Prostate gland (tissue), 2 donors: ENCODE results near the gene ZNF208. TPM values are rescaled to one million over a fixed set of nuclear protein-coding genes. Genes with fewer than 3 reads are reported as not detected.
"Not testable (repeated sequence)": the region's sequence is repeated elsewhere in the genome, so short reads cannot be mapped to it uniquely, and the experiment has no call there.

Experiments used
- DNase-seq: peaks from one replicate; pipeline ENCODE4 v3.0.0-alpha.2; 2019; ENCODE audit warnings: low spot score
- H3K27ac ChIP-seq, 2 donors: fragments of 200-600 bp; sonication (generic); 2 replicates each; pipeline ENCODE4 v1.5.1; 2017 to 2019
- H3K27me3 ChIP-seq: fragments of 200-600 bp; sonication (generic); replicated peaks from 2 replicates; pipeline ENCODE4 v1.5.1; 2019; ENCODE audit not compliant: insufficient read depth
- H3K36me3 ChIP-seq, 2 donors: fragments of 200-600 bp; sonication (generic); 1 replicate in 1 of 2; 2 replicates in 1 of 2; pipeline versions ENCODE4 v1.5.1 to v1.8.1; 2017 to 2019
- H3K4me1 ChIP-seq: fragments of 200-600 bp; sonication (generic); replicated peaks from 2 replicates; pipeline ENCODE4 v1.5.1; 2019
- H3K4me3 ChIP-seq, 2 donors: fragments of 200-600 bp; sonication (generic); 2 replicates each; pipeline ENCODE4 v1.5.1; 2017 to 2019
- H3K9me3 ChIP-seq: fragments of 200-600 bp; sonication (generic); 2 replicates; pipeline ENCODE4 v1.5.1; 2017
- POLR2A ChIP-seq: fragments of 450-650 bp; IDR thresholded peaks from one replicate; pipeline ENCODE4 v1.6.1; 2016; ENCODE audit warnings: antibody characterized with exemption, mild to moderate bottlenecking
- POLR2AphosphoS5 ChIP-seq: sonication (generic); formaldehyde crosslinking; IDR thresholded peaks from one replicate; pipeline ENCODE4 v1.6.1; 2017; ENCODE audit warnings: antibody characterized with exemption
- WGBS: methylation state at CpG from one replicate; pipeline ENCODE4 v1.1.5; 2018; 5-methylcytosine and 5-hydroxymethylcytosine counted together
- intact Hi-C: fragments of 100-400 bp; cut with DNase I; formaldehyde crosslinking; loops from one replicate; pipeline ENCODE4 v1.14.2; 2022
- total RNA-seq, 2 donors: library from RNA; depleted of rRNA; stranded (reverse); fragments of >200 nt; gene quantifications; one replicate each; pipeline ENCODE4 v1.1.0, GENCODE V29; 2016
- TF ChIP-seq, protein P1 (sequence below), 4 experiments: fragments of 200-600 bp in 2 of 4; fragments of 450-650 bp in 2 of 4; sonication (generic) in 2 of 4; IDR thresholded peaks; 1 replicate in 3 of 4; 2 replicates in 1 of 4; pipeline ENCODE4 v1.5.1; 2016 to 2019; ENCODE audit warnings: antibody characterized with exemption in 4 of 4, mild to moderate bottlenecking in 2 of 4, moderate library complexity in 2 of 4

The ZNF208 gene
- 10 to 100 TPM in 1 of 2 donors, 1 to 10 TPM in 1; 4.3 to 12.4 TPM for total RNA-seq

DNA sequence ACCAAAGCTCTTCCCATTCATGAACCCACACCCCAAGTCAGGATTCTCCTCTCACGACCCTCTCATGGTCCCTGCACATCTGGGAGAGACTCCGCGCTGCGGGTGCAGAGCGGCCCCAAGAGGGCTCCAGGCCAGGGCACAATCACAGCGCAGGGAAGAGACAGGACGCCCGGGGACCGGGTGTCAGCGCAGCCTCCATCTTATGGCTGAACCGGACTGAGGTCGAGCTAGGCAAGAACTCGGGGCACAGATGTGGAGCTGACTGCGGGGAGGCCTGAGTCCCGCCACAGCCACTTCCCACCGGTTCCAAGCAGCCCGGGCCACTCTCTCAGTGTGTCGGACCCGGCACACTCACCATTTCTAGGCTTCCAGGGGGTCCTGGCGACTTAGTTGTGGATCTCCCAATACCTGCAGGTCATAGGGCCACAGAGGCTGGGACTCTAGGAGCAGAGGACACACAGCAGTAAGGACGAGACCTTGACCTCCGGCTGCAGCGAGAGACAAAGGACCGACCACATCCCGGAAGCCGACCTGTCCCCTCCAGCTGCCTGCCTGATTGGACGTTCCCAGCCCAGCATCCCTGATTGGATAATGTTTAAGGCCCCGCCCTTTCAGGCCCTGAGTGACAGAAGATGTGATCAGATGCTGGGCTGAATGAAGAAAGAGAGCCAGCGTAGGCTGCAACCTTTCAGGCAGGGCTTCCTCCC lies at the start of gene ZNF208:
ZNF208 (minus strand) TSS at position 507 of the 707 bp plus-strand sequence; CDS start at position 358, 149 bp downstream.
- intact Hi-C loops, H3K9me3 ChIP-seq, H3K27me3 ChIP-seq, DNase-seq, H3K4me1 ChIP-seq, H3K36me3 ChIP-seq: not testable (repeated sequence)
- 7% methylated on average over 27 of the region's 29 CpGs for whole genome bisulfite sequencing
- peak within 1 kb of the TSS in 1 of 2 donors; percentile 21 for H3K4me3 ChIP-seq
- peak within 1 kb of the TSS in 1 of 2 donors; percentile 26 for H3K27ac ChIP-seq

DNA sequence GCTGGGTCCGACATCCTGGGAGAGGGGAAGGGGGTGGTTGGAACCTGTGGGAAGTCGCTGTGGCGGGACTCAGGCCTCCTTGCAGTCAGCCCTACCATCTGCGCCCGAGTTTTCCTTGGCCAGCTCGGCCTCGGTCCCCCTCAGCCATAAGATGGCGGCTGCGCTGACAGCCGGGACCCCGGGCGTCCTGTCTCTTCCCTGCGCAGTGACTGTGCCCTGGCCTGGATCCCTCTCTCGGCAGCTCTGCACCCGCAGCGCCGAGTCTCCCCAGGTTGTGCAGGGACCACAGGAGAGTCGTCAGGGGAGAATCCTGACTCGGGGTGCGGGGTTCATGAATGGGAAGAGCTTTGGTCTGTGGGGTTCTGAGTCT lies 41.9 kb upstream of the ZNF208 start:
- WGBS, result 2% methylated on average over 20 of the region's 20 CpGs
- Histone ChIP-seq H3K27ac (peak overlapping the region in 1 of 2 donors; percentile 19), H3K36me3 (no peaks in the 10 kb centered on the region), H3K9me3 (no peaks in the 10 kb centered on the region), H3K4me3 (peak overlapping the region; percentile 38 to 42), H3K4me1 (no peaks in the 10 kb centered on the region), H3K27me3 (no peaks in the 10 kb centered on the region)
- TF ChIP-seq, protein P1, sequence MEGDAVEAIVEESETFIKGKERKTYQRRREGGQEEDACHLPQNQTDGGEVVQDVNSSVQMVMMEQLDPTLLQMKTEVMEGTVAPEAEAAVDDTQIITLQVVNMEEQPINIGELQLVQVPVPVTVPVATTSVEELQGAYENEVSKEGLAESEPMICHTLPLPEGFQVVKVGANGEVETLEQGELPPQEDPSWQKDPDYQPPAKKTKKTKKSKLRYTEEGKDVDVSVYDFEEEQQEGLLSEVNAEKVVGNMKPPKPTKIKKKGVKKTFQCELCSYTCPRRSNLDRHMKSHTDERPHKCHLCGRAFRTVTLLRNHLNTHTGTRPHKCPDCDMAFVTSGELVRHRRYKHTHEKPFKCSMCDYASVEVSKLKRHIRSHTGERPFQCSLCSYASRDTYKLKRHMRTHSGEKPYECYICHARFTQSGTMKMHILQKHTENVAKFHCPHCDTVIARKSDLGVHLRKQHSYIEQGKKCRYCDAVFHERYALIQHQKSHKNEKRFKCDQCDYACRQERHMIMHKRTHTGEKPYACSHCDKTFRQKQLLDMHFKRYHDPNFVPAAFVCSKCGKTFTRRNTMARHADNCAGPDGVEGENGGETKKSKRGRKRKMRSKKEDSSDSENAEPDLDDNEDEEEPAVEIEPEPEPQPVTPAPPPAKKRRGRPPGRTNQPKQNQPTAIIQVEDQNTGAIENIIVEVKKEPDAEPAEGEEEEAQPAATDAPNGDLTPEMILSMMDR (IDR thresholded peaks at IDR 0.05), result no peak
- TF ChIP-seq POLR2A, result no peak
- no peak for TF ChIP-seq POLR2AphosphoS5
- intact Hi-C loops, result no loop called here
- DNase-seq, result peak; percentile 5

DNA sequence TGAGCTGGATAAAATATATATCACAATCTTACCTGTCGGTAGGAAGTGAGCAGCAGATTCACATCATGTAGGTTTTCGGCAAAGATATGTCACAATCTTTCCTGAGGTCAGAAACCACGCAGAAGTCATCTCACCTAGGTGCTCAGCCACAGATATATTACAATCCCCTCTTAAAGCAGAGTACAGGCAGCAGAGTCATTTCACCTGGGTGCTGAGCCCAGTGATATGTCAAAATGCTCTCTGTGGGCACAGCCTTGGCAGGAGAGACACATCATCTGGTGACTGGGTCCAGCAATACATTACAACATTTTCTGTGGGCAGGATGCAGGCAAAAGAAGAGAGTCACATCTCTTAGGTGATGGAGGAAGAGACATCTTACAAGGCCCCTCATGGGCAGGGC lies 30.4 kb upstream of the ZNF208 start:
- H3K4me1 ChIP-seq, H3K9me3 ChIP-seq, DNase-seq, H3K27me3 ChIP-seq, H3K4me3 ChIP-seq, H3K27ac ChIP-seq, intact Hi-C loops, H3K36me3 ChIP-seq: not testable (repeated sequence)
- 73% methylated on average over 3 of the region's 3 CpGs for WGBS

DNA sequence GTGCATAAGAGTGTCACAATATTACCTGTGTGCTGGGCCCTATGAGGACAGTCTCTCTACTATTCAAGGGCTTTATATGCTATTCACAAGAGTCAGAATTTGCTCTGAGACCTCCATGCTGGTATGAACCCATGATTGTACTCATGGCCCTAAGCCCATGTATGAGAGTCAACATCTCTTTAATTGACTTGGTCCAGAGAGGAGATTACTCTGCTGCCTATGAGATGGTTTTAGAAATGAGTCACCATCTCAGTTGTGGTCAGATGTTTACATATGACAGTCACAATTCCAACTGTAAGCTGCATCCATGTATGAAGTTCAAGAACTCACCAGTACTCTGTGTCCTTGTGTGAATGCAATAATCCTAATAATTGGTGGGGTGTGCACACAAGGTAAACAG lies 19.9 kb upstream of the ZNF208 start:
- Histone ChIP-seq H3K27ac (no peak overlapping the region), H3K27me3 (no peaks in the 10 kb centered on the region), H3K36me3 (no peaks in the 10 kb centered on the region), H3K9me3 (no peaks in the 10 kb centered on the region), H3K4me1 (no peaks in the 10 kb centered on the region), H3K4me3 (no peak overlapping the region)
- TF ChIP-seq POLR2A (no peak), POLR2AphosphoS5 (no peak)
- TF ChIP-seq, protein P1 (IDR thresholded peaks at IDR 0.05), result no peak
- no peak for DNase-seq
- intact Hi-C loops, result no loop called here

DNA sequence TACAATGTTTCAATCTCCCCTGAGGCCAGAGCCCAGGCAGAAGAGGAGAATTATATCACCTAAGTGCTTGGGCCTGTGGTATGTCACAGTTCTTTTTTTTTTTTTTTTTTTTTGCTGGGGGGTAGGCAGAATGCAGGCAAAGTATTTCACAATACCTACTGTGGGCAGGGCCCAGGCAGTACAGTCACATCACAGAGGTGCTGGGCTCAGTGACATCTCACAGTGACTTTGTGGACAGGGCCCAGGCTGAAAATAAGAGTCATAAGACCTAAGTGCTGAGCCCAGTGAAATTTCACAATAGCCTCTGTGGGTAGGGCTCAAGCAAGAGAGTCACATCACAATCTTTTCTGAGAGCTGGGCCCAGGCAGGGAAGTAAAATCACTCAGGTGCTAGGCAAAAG lies 15.9 kb upstream of the ZNF208 start:
- H3K9me3 ChIP-seq, result no peaks in the 10 kb centered on the region
- TF ChIP-seq POLR2AphosphoS5 (no peak), POLR2A (no peak)
- TF ChIP-seq, protein P1 (IDR thresholded peaks at IDR 0.05), result no peak
- H3K36me3 ChIP-seq, result no peaks in the 10 kb centered on the region
- intact Hi-C loops, result no loop called here
- no peak for DNase-seq
- H3K27ac ChIP-seq, result no peak overlapping the region
- H3K4me3 ChIP-seq, result no peak overlapping the region
- no peaks in the 10 kb centered on the region for H3K4me1 ChIP-seq
- no peaks in the 10 kb centered on the region for H3K27me3 ChIP-seq

DNA sequence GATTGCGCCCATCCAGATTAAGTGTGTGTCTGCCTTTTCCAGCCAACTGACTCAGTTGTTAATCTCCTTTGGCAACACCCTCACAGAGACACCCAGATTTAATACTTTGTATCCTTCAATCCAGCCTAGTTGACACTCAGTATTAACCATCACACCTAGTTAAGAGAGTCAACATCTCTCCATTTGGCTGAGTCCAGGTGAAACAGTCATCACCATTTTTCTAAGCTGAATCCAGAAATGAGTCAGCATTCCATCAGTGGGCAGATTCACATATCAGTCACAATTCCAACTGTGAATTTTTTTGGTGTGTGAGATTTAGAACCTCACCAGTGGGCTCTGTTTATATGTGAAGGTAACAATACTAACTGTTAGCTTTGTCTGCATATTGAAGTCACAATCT lies 14.8 kb upstream of the ZNF208 start:
- H3K9me3 ChIP-seq, H3K4me1 ChIP-seq, H3K4me3 ChIP-seq, H3K27me3 ChIP-seq, intact Hi-C loops, DNase-seq, H3K27ac ChIP-seq, H3K36me3 ChIP-seq: not testable (repeated sequence)
- 91% methylated on average over 1 of the region's 1 CpG for WGBS
